Gastroesophageal sphincter (tissue), 3 donors: ENCODE measurements around the gene RIPOR3.

Experiments used
- EP300 ChIP-seq: sonication (generic); formaldehyde crosslinking; IDR thresholded peaks from one replicate; pipeline ENCODE4 v1.6.1; 2017; ENCODE audit warnings: antibody characterized with exemption, mild to moderate bottlenecking
- POLR2A ChIP-seq, 2 donors: fragments of 450-650 bp; IDR thresholded peaks; one replicate each; pipeline ENCODE4 v1.6.1; 2017; ENCODE audit warnings: antibody characterized with exemption in 2 of 2, mild to moderate bottlenecking in 2 of 2, moderate library complexity in 1 of 2
- POLR2AphosphoS5 ChIP-seq: sonication (generic); formaldehyde crosslinking; IDR thresholded peaks from one replicate; pipeline ENCODE4 v1.6.1; 2017; ENCODE audit warnings: antibody characterized with exemption
- TF ChIP-seq, protein P1 (sequence below), 4 experiments: fragments of 200-600 bp in 2 of 4; fragments of 450-650 bp in 2 of 4; sonication (generic) in 1 of 4; IDR thresholded peaks; one replicate each; pipeline ENCODE4 v1.5.1; 2017 to 2019; ENCODE audit warnings: antibody characterized with exemption in 4 of 4, mild to moderate bottlenecking in 2 of 4, moderate library complexity in 2 of 4

DNA sequence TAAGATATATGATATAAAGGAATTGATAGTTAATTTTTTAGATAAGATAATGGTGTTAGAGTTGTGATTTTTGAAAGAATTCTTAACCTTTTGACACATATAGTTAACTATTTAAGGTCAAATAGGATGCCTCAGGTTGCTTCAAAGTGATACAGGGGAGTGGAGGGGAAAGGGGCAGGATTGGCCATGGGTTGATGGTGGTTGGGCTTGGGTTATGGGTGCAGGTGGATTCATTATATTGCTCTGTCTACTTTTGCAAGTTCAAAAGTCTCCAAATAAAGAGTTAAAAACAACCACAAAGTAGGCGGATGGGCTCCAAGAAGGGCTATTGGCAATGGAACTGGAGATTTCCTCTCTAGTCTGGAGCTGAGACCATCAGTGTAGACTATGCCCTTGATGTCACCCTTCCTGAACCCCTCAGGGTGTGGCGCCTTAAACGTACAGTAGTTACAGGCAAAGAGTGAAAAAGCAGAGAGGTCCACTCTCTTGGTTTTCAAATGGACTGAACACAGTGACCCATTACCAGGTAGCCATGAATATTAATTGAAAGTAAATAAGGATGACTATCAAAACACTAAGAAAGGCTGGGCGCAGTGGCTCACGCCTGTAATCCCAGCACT lies 100.0 kb downstream of the RIPOR3 start:
- TF ChIP-seq POLR2AphosphoS5, result no peak
- TF ChIP-seq POLR2A (IDR thresholded peaks at IDR 0.05), result no peak
- TF ChIP-seq, protein P1, sequence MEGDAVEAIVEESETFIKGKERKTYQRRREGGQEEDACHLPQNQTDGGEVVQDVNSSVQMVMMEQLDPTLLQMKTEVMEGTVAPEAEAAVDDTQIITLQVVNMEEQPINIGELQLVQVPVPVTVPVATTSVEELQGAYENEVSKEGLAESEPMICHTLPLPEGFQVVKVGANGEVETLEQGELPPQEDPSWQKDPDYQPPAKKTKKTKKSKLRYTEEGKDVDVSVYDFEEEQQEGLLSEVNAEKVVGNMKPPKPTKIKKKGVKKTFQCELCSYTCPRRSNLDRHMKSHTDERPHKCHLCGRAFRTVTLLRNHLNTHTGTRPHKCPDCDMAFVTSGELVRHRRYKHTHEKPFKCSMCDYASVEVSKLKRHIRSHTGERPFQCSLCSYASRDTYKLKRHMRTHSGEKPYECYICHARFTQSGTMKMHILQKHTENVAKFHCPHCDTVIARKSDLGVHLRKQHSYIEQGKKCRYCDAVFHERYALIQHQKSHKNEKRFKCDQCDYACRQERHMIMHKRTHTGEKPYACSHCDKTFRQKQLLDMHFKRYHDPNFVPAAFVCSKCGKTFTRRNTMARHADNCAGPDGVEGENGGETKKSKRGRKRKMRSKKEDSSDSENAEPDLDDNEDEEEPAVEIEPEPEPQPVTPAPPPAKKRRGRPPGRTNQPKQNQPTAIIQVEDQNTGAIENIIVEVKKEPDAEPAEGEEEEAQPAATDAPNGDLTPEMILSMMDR (IDR thresholded peaks at IDR 0.05), result no peak
- no peak for TF ChIP-seq EP300
